Measurements from ENCODE around the gene FIBIN. TPM values are rescaled to one million over a fixed set of nuclear protein-coding genes. Genes with fewer than 3 reads are reported as not detected.

Gene FIBIN
- total RNA-seq, 1 donor from 2014 or later = 0.75 TPM

DNA sequence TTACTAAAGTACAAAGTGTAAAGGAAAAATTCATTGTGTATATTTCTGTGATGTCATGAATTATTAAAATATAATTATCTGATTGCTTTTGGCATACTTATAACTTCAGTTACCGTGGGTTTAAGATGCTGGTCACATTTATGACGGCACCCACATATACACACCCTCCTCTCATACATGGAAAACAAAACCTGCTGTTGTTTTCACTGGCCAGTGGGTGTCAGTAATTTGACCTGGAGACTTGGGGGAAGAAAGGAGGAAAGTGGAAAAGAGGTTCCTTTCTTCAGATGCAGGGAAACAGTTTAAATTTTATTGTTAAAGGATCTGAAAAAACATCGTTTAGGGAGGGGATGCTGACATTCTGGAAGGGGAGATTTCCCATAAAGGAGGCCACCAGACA is 46.0 kb downstream of the FIBIN start:
- no peak overlapping the region for H3K27ac ChIP-seq (ENCODE audit: low read depth, low read length)

DNA sequence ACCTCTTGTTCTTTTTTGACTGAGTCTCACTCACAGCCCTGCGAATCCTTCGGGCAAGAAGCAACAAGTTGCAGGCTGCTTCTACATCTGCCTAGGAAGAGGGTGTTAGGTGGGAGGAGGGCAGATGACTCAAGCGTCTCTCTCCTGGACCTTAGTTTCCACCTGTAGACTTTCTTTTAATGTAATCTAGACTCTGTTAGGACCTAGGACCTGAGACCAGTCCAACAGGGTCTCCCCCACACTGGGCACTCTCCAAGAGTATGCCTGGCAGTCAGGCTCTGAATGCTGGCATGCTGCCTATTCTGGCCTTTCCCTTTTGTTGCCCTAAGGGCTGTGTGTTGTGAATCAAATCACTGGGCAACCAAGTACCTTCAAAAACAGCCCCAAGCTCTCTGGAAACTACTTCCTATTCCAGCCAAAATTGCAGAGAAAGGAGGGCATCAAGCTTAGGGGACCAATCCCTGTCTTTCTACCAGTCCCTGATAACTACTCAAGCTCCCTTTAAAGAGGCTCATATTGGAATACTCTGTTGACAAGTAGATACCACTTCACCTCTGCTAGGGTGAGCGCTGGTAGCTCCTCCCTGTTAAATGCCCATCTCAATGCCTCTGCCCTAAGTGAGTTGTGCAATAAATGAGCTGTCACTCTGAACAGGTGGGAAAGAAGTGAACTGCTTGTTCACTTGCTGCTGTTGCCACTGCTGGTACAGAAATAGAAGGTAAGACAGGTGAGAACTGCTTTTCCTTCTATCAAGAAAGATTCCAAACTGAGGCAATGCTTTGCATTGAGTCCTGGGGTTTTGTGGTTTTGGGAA is 46.6 kb downstream of the FIBIN start, which contains the start of gene BBOX1:
Gene BBOX1 (plus strand): TSS at position 514 of the 814 bp plus-strand sequence. CDS start 14,616 bp downstream, outside the sequence.
- Histone ChIP-seq H3K27ac (ENCODE audit: low read depth, low read length) (no peak within 1 kb of the TSS), H2AFZ (ENCODE audit: low read depth, low read length) (no peak within 1 kb of the TSS), H3K9ac (ENCODE audit: low read length) (no peak within 1 kb of the TSS), H3K4me3 (ENCODE audit: insufficient read depth, low read depth, low read length) (no peak within 1 kb of the TSS), H3K27me3 (ENCODE audit: insufficient read depth, low read length) (no peaks in the 10 kb centered on the region), H3K36me3 (ENCODE audit: insufficient read depth, low read length) (no peaks in the 10 kb centered on the region), H3K4me2 (ENCODE audit: low read length) (no peak within 1 kb of the TSS), H4K20me1 (ENCODE audit: insufficient read depth, low read length) (no peaks in the 10 kb centered on the region), H3K9me3 (ENCODE audit: insufficient read depth, low read depth, low read length) (no peaks in the 10 kb centered on the region), H3K79me2 (ENCODE audit: insufficient read depth, low read length) (no peaks in the 10 kb centered on the region), H3K4me1 (ENCODE audit: insufficient read depth, low read length) (no peaks in the 10 kb centered on the region)
- no peak for FAIRE-seq
- Mint-ChIP-seq H3K4me3 (ENCODE audit: unreplicated experiment) (no peak within 1 kb of the TSS), H3K27me3 (ENCODE audit: low read depth, unreplicated experiment) (no peaks in the 10 kb centered on the region), H3K9me3 (ENCODE audit: unreplicated experiment) (peaks cover 15% of the 10 kb centered on the region), H3K27ac (ENCODE audit: unreplicated experiment) (no peak within 1 kb of the TSS), H3K36me3 (ENCODE audit: low read depth, unreplicated experiment) (peaks cover 2% of the 10 kb centered on the region), H3K4me1 (ENCODE audit: low read depth, unreplicated experiment) (peaks cover 2% of the 10 kb centered on the region)
- TF ChIP-seq, protein P1, sequence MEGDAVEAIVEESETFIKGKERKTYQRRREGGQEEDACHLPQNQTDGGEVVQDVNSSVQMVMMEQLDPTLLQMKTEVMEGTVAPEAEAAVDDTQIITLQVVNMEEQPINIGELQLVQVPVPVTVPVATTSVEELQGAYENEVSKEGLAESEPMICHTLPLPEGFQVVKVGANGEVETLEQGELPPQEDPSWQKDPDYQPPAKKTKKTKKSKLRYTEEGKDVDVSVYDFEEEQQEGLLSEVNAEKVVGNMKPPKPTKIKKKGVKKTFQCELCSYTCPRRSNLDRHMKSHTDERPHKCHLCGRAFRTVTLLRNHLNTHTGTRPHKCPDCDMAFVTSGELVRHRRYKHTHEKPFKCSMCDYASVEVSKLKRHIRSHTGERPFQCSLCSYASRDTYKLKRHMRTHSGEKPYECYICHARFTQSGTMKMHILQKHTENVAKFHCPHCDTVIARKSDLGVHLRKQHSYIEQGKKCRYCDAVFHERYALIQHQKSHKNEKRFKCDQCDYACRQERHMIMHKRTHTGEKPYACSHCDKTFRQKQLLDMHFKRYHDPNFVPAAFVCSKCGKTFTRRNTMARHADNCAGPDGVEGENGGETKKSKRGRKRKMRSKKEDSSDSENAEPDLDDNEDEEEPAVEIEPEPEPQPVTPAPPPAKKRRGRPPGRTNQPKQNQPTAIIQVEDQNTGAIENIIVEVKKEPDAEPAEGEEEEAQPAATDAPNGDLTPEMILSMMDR (IDR thresholded peaks at IDR 0.05; ENCODE audit: insufficient read depth, low read depth, low read length) = no peak
- no peak for TF ChIP-seq EZH2 (IDR thresholded peaks at IDR 0.05; ENCODE audit: insufficient read depth, low read length)
- DNase-seq (ENCODE audit: low read depth) = no peak

More for the DNA sequence above, 46.0 kb downstream of the FIBIN start:
- TF ChIP-seq, protein P1 (IDR thresholded peaks at IDR 0.05; ENCODE audit: insufficient read depth, low read depth, low read length) = no peak
- no peak for TF ChIP-seq EZH2 (IDR thresholded peaks at IDR 0.05; ENCODE audit: insufficient read depth, low read length)
- no peak overlapping the region for H3K4me3 ChIP-seq (ENCODE audit: insufficient read depth, low read depth, low read length)
- no peaks in the 10 kb centered on the region for H3K36me3 ChIP-seq (ENCODE audit: insufficient read depth, low read length)
- no peak overlapping the region for H2AFZ ChIP-seq (ENCODE audit: low read depth, low read length)
- no peak for DNase-seq (ENCODE audit: low read depth)
- no peaks in the 10 kb centered on the region for H3K27me3 ChIP-seq (ENCODE audit: insufficient read depth, low read length)
- Mint-ChIP-seq H3K4me3 (ENCODE audit: unreplicated experiment) (no peak overlapping the region), H3K9me3 (ENCODE audit: unreplicated experiment) (peaks cover 16% of the 10 kb centered on the region), H3K27ac (ENCODE audit: unreplicated experiment) (no peak overlapping the region), H3K4me1 (ENCODE audit: low read depth, unreplicated experiment) (peaks cover 2% of the 10 kb centered on the region), H3K36me3 (ENCODE audit: low read depth, unreplicated experiment) (no peaks in the 10 kb centered on the region), H3K27me3 (ENCODE audit: low read depth, unreplicated experiment) (no peaks in the 10 kb centered on the region)
- no peak overlapping the region for H3K4me2 ChIP-seq (ENCODE audit: low read length)
- H3K79me2 ChIP-seq (ENCODE audit: insufficient read depth, low read length) = no peaks in the 10 kb centered on the region
- no peak for FAIRE-seq
- H4K20me1 ChIP-seq (ENCODE audit: insufficient read depth, low read length) = no peaks in the 10 kb centered on the region
- H3K9ac ChIP-seq (ENCODE audit: low read length) = no peak overlapping the region
- no peaks in the 10 kb centered on the region for H3K9me3 ChIP-seq (ENCODE audit: insufficient read depth, low read depth, low read length)
- H3K4me1 ChIP-seq (ENCODE audit: insufficient read depth, low read length) = no peaks in the 10 kb centered on the region

Measured in astrocyte (in vitro differentiated cells and primary cell).